SJSA1 (cell line): ENCODE data around the gene GNA12. TPM values are rescaled to one million over a fixed set of nuclear protein-coding genes. Genes with fewer than 3 reads are reported as not detected.
"Not testable (repeated sequence)": the region's sequence is repeated elsewhere in the genome, so short reads cannot be mapped to it uniquely, and the experiment has no call there.

Experiments used
- DNase-seq, 2 experiments: peaks; one replicate each; pipeline ENCODE4 v3.0.0-alpha.2; 2015 to 2020; ENCODE audit warnings: low spot score in 2 of 2, low read depth in 1 of 2
- H3K27ac ChIP-seq: fragments of 250-450 bp; sonication (Bioruptor Pico); 2 replicates; pipeline ENCODE4 v1.5.1; 2020; ENCODE audit warnings: mild to moderate bottlenecking, moderate library complexity
- H3K27me3 ChIP-seq: fragments of 250-450 bp; sonication (Bioruptor Pico); replicated peaks from 2 replicates; pipeline ENCODE4 v1.5.1; 2020; ENCODE audit warnings: mild to moderate bottlenecking, moderate library complexity
- H3K36me3 ChIP-seq: fragments of 250-450 bp; sonication (Bioruptor Pico); 2 replicates; pipeline ENCODE4 v1.5.1; 2020; ENCODE audit warnings: mild to moderate bottlenecking
- H3K4me1 ChIP-seq: fragments of 250-450 bp; sonication (Bioruptor Pico); replicated peaks from 2 replicates; pipeline ENCODE4 v1.6.1; 2021; ENCODE audit warnings: mild to moderate bottlenecking
- H3K4me3 ChIP-seq: fragments of 250-450 bp; sonication (Bioruptor Pico); 2 replicates; pipeline ENCODE4 v1.5.1; 2020; ENCODE audit warnings: mild to moderate bottlenecking
- H3K9me3 ChIP-seq: fragments of 250-450 bp; sonication (Bioruptor Pico); replicated peaks from 2 replicates; pipeline ENCODE4 v1.5.1; 2020; ENCODE audit warnings: mild to moderate bottlenecking
- total RNA-seq: library from RNA; depleted of rRNA; stranded (reverse); fragments of >200 nt; shearing (Covaris generic); gene quantifications from 2 replicates; pipeline ENCODE4 v1.2.3, GENCODE V29; 2014

Gene GNA12
- total RNA-seq, 1 experiment from 2014 or later: 31.2 TPM

DNA sequence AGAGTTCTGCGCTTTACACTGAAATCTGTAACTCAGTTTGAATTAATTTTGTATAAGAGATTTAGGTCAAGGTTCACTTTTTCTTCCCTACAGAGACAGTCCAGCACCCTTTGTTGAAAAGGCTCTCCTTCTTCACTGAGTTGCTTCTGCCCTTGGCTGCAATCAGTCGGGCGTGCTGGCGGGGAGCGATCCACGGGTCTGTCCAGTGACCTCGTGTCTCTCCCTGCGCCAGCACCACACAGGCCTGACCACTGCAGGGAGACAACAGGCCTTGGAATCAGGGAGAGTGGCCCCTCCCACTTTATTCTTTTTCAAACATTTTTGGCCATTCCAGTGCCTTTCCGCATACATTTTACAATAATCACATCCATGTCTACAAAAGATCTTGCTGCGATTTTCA, 89.2 kb downstream of the GNA12 start:
- H3K4me1 ChIP-seq: peaks cover 44% of the 10 kb centered on the region
- no peak for DNase-seq
- H3K27me3 ChIP-seq: no peaks in the 10 kb centered on the region
- H3K9me3 ChIP-seq: no peaks in the 10 kb centered on the region
- peaks cover 14% of the 10 kb centered on the region for H3K36me3 ChIP-seq
- no peak overlapping the region for H3K27ac ChIP-seq
- no peak overlapping the region for H3K4me3 ChIP-seq

DNA sequence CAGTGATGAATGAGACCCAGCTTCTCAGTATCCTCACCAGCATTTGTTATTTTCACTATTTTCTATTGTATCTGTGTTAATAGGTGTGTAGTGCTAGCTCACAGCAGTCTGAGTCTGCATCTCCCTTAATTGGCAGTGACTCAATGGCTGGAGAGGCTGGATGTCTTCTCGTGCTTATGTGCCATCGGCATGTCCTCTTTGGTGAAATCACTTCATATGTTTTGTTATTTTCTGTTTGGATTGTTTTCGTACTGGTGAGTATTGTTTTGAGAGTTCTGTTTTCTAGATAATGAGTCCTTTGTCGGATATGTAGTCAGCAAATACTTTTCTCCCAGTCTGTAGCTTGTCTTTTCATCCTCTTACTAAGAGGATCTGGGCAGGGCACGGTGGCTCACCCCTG, 90.0 kb downstream of the GNA12 start:
- Histone ChIP-seq H3K27me3 (no peaks in the 10 kb centered on the region), H3K27ac (peak overlapping the region; percentile 9), H3K9me3 (no peaks in the 10 kb centered on the region), H3K4me1 (peaks cover 38% of the 10 kb centered on the region), H3K36me3 (peaks cover 11% of the 10 kb centered on the region), H3K4me3 (no peak overlapping the region)
- DNase-seq: peak; percentile 66 to 81

DNA sequence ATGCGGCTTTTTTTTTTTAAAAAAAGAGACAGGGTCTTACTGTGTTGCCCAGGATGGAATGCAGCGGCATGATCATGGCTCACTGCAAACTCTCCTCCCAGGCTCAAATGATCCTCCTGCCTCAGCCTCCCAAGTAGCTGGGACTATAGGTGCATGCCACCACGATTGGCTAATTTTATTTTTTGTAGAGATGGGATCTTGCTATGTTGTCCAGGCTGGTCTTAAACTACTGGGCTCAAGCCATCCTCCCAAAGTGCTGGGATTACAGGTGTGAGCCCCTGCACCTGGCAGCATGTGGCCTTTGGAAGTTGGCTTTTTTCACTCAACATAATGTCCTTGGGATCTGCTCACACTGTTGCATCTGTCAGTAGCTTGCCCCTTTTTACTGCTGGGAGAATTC, 91.0 kb downstream of the GNA12 start:
- Histone ChIP-seq H3K27ac (no peak overlapping the region), H3K4me3 (no peak overlapping the region), H3K4me1 (peaks cover 29% of the 10 kb centered on the region), H3K9me3 (no peaks in the 10 kb centered on the region), H3K27me3 (no peaks in the 10 kb centered on the region), H3K36me3 (peaks cover 11% of the 10 kb centered on the region)
- no peak for DNase-seq

DNA sequence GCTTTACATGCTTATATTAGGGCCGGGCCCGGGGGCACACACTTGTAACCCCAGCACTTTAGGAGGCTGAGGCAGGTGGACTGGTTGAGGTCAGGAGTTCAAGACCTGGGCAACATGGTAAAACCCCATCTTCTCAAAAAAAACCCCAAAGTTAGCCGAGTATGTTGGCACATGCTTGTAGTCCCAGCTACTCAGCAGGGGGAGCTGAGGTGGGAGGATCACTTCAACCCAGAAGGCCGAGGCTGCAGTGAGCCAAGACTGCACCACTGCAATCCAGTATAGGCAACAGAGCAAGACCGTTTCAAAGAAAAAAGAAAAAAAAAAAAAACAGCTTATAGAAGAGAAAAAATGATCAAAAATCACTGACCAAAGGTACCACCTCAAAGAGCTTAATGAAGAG, 93.0 kb downstream of the GNA12 start:
- Histone ChIP-seq H3K9me3 (no peaks in the 10 kb centered on the region), H3K4me3 (no peak overlapping the region), H3K27ac (no peak overlapping the region), H3K27me3 (no peaks in the 10 kb centered on the region), H3K36me3 (peaks cover 6% of the 10 kb centered on the region), H3K4me1 (peaks cover 13% of the 10 kb centered on the region)
- no peak for DNase-seq

DNA sequence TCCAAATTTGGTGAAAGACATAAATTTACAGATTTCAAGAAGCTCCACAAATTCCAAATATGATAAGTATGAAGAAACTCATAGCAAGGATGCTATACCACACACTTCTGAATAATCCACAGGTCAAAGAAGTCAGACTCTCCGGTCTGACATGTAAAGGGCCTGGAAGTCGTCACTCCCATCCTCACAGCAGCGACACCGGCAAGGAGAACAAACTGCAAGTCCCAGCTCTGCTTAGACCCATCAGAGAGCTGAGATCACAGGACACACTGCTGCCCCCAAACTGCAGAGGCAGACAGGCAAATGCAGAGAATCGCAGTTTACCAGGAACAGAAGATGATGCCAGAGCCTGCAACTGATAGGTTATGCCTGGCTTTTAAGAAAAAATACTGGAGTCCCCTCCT, 94.1 kb downstream of the GNA12 start:
- Histone ChIP-seq H3K9me3 (no peaks in the 10 kb centered on the region), H3K27ac (no peak overlapping the region), H3K4me3 (no peak overlapping the region), H3K4me1 (peaks cover 13% of the 10 kb centered on the region), H3K36me3 (no peaks in the 10 kb centered on the region), H3K27me3 (no peaks in the 10 kb centered on the region)
- DNase-seq: no peak

DNA sequence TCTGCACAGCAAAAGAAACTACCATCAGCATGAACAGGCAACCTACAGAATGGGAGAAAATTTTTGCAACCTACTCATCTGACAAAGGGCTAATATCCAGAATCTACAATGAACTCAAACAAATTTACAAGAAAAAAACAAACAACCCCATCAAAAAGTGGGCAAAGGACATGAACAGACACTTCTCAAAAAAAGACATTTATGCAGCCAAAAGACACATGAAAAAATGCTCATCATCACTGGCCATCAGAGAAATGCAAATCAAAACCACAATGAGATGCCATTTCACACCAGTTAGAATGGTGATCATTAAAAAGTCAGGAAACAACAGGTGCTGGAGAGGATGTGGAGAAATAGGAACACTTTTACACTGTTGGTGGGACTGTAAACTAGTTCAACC, 95.4 kb downstream of the GNA12 start:
- not testable (repeated sequence) for H3K36me3 ChIP-seq, H3K4me3 ChIP-seq, DNase-seq, H3K9me3 ChIP-seq, H3K27me3 ChIP-seq, H3K27ac ChIP-seq, H3K4me1 ChIP-seq

DNA sequence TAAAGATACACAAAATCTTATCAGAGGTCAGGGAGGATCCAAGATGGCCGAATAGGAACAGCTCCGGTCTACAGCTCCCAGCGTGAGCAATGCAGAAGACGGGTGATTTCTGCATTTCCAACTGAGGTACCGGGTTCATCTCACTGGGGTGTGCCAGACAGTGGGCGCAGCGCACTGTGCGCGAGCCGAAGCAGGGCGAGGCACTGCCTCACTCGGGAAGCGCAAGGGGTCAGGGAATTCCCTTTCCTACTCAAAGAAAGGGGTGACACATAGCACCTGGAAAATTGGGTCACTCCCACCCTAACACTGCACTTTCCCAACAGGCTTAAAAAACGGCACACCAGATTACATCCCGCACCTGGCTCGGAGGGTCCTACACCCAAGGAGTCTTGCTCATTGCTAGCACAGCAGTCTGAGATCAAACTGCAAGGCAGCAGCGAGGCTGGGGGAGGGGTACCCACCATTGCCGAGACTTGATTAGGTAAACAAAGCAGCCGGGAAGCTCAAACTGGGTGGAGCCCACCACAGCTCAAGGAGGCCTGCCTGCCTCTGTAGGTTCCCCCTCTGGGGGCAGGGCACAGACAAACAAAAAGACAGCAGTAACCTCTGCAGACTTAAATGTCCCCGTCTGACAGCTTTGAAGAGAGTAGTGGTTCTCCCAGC, 100.5 kb downstream of the GNA12 start:
- not testable (repeated sequence) for H3K9me3 ChIP-seq, H3K27ac ChIP-seq, H3K4me1 ChIP-seq, H3K27me3 ChIP-seq, H3K4me3 ChIP-seq, DNase-seq
- peaks cover 25% of the 10 kb centered on the region for H3K36me3 ChIP-seq

DNA sequence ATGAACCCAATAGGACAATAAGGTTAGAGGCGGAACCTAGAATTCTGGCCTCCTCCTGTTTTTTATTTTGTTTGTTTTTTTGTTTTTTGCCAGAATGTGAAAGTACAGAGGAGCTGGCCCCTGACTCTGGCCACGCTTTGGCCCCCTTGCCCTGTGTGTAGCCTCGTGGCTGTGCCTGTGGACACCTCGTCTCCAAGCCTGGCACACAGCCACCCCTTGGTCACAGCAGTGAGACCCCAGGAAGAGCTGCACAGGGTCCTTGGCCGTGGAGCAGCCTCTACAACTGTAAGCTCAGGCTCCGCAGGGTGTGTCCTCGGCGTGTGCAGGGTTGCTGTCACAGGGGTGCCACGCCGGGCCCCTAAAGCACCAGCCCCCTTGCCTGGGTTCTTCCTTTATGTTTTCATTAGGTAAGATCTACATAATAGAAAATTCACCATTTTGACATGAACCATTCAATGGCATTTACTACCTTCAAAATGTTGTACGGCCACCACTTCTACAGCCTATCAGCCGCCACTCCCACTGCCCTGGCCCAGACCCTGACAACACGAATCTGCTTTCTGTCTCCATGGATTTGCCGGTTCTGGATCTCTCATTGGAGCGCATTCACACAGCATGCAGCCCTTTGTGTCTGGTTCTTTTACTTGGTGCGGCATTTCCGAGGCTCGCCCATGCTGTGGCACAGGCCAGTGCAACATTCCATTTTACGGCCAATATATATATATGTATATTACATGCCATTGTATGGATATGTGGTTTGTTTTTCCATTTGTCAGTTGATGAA, 105.2 kb downstream of the GNA12 start:
- H3K27me3 ChIP-seq: no peaks in the 10 kb centered on the region
- no peak overlapping the region for H3K4me3 ChIP-seq
- no peaks in the 10 kb centered on the region for H3K9me3 ChIP-seq
- H3K4me1 ChIP-seq: peaks cover 3% of the 10 kb centered on the region; the same call in 1 of the 2 replicates
- H3K27ac ChIP-seq: no peak overlapping the region
- peaks cover 47% of the 10 kb centered on the region for H3K36me3 ChIP-seq
- DNase-seq: peak in 1 of 2 experiments; percentile 31

DNA sequence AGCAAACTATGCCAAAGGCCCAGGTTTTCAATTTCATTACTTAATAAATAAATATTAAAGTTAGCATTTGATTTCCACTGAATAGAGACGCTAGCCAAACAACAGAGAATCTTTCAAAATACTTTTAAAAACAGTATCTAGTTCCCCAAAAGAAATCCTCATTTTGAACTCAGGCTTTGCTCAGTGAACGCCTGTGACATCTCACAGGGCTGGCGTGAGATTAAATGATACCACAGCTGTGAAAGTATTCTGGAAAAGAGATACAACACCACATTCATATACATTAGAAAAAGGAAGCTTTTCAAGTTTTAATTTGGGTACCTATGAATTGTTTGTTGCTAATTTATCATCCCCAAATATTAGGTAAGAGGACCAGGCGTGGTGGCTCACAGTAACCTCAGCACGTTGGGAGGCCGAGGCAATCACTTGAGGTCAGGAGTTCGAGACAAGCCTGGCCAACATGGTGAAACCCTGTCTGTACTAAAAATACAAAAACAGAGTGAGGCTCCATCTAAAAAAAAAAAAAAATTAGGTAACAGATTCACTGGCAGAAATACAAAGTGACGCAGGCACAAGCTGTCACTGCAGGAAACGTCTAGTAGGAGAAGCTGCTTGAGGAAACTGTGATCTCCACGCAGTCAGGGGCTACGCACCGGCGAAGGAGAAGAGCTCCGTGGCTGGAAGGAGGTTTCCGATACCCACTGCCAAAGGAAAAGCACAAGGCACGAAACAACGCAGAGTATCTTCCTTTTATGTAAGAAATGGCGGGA, 106.2 kb downstream of the GNA12 start:
- H3K4me3 ChIP-seq: no peak overlapping the region
- no peaks in the 10 kb centered on the region for H3K9me3 ChIP-seq
- peaks cover 3% of the 10 kb centered on the region; the same call in 1 of the 2 replicates for H3K4me1 ChIP-seq
- H3K36me3 ChIP-seq: peaks cover 47% of the 10 kb centered on the region
- no peaks in the 10 kb centered on the region for H3K27me3 ChIP-seq
- no peak for DNase-seq
- H3K27ac ChIP-seq: no peak overlapping the region

DNA sequence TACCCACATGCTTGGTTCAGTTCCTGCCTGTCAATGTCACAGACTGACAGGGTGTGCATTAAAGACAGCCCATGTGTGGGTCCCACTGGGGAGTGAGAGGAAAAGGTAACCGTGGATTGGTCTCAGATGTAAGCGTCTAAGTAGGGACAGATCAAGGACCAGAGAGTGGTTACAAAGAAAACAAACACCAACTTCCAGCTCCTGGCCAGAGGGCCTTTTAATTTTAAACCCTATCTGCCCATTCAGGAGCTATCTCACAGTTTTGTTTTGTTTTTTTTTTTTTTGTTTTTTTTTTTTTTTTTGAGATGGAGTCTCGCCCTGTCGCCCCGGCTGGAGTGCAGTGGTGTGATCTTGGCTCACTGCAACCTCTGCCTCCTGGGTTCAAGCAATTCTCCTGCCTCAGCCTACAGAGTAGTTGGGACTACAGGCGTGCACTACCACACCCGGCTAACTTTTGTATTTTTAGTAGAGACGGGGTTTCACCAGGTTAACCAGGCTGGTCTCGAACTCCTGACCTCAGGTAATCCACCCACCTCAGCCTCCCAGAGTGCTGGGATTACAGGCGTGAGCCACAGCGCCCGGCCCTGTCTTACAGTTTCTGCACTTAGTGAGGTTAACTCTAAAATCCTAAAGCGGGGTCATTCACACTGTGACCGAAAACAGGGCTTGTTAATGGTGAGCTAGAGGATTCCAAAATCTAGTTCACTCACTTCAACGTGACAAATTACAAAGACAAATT, 106.9 kb downstream of the GNA12 start:
- peak in 1 of 2 experiments; percentile 28 for DNase-seq
- H3K4me3 ChIP-seq, H3K27me3 ChIP-seq, H3K27ac ChIP-seq, H3K4me1 ChIP-seq, H3K9me3 ChIP-seq: not testable (repeated sequence)
- peaks cover 49% of the 10 kb centered on the region for H3K36me3 ChIP-seq

DNA sequence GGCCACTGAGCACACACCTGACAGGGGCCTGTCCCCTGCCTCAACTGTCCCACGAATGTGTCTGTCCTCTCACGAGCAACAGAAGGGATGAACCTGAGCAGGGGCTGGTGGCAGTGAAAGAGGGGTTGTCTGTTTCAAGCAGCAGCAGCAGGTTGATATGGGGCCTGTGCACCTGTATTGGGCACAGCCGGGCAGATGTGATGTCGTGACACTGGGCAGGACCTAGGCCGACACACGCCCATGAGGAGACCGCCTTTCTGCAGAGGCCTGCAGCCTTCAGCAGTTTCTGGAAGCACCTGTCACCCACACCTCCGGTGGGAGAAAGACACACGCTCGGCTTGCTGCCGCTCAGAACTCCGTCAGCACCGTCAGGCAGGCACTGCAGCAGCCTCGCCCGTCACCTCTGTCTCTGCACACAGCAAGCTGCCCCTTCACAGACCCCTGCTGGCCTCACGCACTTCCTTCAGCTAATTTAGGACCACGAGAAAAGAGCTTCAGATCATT, 107.6 kb downstream of the GNA12 start:
- peak in 1 of 2 experiments; percentile 33 for DNase-seq
- peaks cover 3% of the 10 kb centered on the region; the same call in 1 of the 2 replicates for H3K4me1 ChIP-seq
- no peaks in the 10 kb centered on the region for H3K27me3 ChIP-seq
- no peak overlapping the region for H3K27ac ChIP-seq
- peaks cover 51% of the 10 kb centered on the region for H3K36me3 ChIP-seq
- no peak overlapping the region for H3K4me3 ChIP-seq
- H3K9me3 ChIP-seq: no peaks in the 10 kb centered on the region

DNA sequence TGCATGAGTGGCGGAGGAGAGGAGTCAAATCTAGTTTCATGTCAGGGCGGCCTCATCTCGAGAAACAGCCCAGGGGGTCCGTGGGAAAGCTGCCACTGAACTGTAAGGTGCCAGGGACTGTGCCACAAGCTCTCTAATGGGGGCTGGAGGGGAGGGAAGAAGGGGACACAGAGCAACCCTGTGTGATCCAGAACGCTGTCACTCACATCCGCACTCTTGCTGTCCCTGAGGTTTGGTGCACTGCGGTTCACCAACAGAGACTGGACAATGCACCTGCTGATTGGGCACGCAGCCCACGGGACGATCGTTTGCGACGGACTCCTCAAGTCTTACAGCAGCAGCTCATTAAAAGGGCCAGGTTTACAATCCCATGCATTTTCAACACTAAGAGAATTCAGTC, 108.4 kb downstream of the GNA12 start:
- Histone ChIP-seq H3K9me3 (no peaks in the 10 kb centered on the region), H3K4me1 (peaks cover 3% of the 10 kb centered on the region; the same call in 1 of the 2 replicates), H3K27me3 (no peaks in the 10 kb centered on the region), H3K36me3 (peaks cover 57% of the 10 kb centered on the region), H3K4me3 (no peak overlapping the region), H3K27ac (no peak overlapping the region)
- no peak for DNase-seq
